PC-9 (cell line): ENCODE data around the gene CITED4.

Experiments used
- CTCF ChIP-seq: fragments of 200-600 bp; sonication (generic); conservative IDR thresholded peaks from 2 replicates; pipeline ENCODE4 v1.6.1; 2017; ENCODE audit warnings: mixed run types, antibody characterized with exemption, mild to moderate bottlenecking, moderate library complexity
- EZH2 ChIP-seq: fragments of 200-600 bp; sonication (generic); IDR thresholded peaks from 2 replicates; pipeline ENCODE4 v1.8.0; 2017; ENCODE audit warnings: antibody characterized with exemption, low read depth

GRCh38 chr1:40907899-40908298 is 45.7 kb upstream of the CITED4 start:
- no peak for TF ChIP-seq CTCF
- TF ChIP-seq EZH2: no peak
